Activated naive CD4-positive, alpha-beta T cell (primary cell): ENCODE measurements around the gene SCNN1B.
"Not testable (repeated sequence)": the region's sequence is repeated elsewhere in the genome, so short reads cannot be mapped to it uniquely, and the experiment has no call there.

Source experiments
- DNase-seq, 4 experiments: peaks; one replicate each; lab custom pipeline; 2025; lab: John Stamatoyannopoulos, UW

Gene SCNN1B

DNA sequence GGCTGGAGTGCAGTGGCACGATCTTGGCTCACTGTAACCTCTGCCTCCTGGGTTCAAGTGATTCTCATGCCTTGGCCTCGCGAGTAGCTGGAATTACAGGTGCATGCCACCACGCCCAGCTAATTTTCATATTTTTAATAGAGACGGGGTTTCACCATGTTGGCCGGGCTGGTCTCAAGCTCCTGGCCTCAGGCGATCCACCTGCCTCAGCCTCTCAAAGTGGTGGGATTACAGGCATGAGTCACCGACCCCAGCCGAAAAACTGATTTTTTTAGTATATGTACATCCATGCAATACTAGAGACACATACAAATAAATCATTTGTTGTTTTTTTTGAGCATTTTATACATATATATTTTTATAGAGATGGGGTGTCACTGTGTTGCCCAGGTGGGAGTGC is 79.6 kb downstream of the SCNN1B start:
- not testable (repeated sequence) for DNase-seq

DNA sequence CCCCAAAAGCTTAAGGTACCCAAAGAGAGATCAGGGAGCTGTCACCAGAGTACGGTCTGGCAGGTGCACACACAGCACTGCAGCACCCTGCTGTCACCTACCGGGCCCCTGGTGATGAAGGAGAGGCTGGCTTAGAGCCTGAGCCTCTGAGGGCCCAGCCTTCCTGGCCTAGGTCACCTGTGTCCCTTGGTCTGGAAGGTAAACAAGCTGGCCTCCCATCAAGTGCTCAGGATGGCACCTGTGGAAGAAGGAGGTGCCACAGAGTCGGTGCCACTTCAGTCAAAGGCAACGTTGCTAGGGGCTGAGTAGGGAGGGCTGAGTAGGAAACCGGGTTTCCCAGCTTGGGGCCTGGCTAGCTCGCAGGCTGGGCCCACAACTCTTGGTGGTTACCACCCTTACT is 80.2 kb downstream of the SCNN1B start:
- DNase-seq: no peak

DNA sequence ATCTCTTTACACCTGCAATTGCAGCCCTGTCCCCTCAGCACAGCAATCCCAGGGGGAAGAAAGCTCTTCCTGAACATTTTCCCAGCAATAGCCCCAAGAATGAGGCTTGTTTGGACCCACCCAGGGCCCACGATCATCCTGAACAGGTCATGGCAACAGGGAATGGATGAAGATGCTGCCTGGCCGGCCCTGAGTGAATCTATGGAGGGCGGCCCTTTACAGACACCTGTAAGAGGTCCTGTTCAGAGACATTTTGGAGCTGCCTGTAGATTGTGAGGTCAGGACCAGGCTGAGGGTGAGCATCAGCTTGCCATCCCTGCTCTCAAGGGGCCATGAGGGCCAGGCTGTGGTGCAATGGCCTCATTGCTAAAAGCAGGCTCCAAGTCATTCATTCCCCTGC is 81.8 kb downstream of the SCNN1B start:
- DNase-seq: no peak

DNA sequence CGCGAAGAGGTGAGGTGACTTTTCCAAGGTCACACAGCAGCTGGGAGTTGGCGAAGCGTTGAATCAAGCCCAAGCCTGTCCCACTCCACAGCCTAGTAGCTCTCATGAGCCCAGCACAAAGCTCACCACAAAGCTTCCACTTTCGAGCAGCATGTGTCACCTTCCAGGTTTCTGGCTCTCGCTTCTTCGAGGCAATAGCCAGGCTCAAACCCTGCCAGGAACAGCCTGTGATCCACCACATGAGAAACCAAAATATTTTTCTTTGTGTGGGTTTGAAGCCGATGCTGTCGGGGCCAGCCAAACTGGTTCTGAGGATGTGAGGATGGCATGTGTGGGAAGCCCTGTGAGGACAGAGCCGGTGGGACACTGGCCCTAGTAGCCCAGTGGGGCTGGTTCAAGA is 82.8 kb downstream of the SCNN1B start:
- DNase-seq: no peak

DNA sequence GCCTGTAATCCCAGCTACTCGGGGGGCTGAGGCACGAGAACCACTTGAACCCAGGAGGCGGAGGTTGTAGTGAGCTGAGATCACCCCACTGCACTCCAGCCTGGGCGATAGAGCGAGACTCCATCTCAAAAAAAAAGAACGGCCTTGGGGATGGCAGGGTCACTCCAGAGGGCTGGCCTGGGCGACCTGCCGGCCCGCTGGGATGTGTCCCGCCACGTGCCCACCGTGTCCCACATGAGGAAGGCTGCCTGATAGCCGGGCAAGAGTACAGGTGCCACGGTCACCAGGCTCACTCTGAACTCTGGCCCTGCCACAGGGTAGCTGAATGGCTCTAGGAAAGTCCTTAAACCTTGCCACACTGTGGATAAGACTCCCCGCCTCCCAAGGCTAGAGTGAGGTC is 83.3 kb downstream of the SCNN1B start:
- DNase-seq: no peak

DNA sequence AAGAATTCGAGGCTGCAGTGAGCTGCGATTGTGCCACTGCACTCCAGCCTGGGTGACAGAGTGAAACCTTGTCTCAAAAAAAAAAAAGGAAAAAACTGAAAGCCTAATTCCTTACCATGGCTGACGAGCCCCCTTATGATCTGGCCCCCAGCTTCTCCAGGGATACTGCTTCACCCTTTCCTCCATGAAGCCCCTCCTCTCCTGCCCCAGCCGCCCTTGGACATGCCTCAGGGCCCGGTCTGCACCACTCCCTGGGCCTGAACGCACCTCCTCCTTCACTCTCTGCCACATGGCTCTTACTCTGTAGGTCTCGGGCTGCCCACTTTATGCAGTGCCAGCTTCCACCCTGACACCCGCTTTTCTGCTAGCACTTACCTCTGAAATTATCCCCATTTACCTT is 85.6 kb downstream of the SCNN1B start:
- DNase-seq: no peak

DNA sequence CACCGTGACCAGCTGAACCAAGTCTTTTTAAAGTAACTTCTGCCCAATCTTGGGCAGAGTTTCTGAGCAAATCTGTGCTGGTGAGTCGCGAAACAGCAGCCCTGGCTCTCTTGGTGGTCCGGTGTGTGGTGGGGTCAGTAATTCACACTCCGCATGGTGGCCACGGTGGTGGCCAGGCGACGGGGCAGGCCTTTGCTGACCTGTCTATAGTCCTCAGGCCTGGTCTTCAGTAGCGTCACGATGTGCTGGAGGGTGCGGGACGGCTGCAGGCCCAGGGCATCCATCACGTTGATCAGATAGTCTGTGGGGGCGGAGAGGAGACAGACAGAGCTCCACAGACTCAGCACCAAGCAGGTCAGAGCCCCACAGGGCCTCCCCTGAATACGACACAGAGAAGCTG is 86.7 kb downstream of the SCNN1B start:
- no peak for DNase-seq

DNA sequence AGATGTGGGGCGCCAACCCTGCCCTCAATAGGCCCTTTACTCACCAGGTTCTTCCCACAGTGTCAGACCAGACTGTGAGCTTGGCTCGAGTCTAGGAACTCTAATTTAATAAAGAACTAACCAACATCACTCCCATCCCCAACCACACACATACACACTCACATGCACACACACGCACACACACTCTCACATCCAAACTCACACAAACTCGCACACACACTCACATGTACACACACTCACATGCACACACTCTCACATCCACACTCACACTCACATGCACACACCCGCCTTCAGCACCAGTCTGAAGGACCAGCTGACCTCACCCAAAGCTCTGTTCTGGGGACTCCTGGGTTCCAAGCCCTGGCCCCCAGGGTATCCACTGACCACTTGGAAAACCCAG is 87.1 kb downstream of the SCNN1B start:
- no peak for DNase-seq

DNA sequence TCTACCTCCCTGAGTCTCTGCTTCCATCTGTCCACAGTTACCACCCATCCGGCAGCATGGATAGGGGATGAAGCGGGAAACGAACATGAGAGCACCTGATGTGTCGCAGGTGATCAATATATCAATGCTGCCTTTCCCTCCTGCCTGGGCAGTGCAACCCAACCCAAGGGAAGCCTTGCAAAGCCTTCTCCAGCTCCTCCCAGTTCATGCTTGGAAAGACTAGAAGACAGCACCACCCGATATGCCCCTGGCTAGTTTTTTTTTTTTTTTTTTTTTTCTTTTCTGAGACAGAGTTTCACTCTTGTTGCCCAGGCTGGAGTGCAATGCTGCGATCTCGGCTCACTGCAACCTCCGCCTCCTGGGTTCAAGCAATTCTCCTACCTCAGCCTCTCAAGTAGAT is 87.8 kb downstream of the SCNN1B start:
- DNase-seq: not testable (repeated sequence)

DNA sequence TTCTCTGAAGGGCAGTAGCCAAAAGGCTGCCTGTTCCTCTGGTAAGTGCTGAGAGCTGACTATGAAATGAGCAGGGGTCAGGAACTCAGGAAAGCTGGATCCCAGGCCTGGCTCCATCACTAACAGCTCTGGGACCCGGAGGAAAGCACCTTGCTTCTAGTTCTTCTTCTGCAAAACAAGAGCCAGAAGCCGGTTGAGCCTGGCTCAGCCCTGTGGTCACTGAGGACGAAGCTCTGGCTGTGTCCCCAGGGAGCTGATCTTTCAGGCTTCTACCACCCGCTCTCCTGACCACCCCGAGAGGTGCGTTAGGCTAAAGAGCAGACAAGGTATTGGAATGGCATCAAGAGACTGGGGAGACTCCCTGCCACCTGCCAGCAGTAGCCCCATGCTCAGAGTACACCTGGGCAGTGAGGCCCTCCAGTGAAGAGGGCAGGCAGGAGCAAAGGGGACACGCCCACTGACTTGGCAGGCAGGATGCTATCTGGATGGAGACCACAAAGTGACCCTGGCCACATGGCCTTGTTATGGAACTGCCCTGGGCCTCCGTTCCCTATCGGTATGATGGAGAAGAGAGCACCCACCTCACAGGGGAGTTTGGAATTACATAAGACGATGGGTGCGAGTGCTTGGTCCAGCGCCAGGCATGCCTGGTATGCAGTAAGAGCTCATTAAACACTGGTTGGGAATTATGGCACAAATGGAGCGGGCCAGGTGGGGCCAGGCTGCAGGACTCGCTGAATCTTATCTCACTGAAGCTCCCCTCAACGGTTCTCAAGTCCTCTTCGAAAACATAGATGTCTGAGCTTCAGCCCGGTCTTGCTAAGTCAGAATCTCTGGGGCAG is 89.5 kb downstream of the SCNN1B start:
- DNase-seq: no peak

DNA sequence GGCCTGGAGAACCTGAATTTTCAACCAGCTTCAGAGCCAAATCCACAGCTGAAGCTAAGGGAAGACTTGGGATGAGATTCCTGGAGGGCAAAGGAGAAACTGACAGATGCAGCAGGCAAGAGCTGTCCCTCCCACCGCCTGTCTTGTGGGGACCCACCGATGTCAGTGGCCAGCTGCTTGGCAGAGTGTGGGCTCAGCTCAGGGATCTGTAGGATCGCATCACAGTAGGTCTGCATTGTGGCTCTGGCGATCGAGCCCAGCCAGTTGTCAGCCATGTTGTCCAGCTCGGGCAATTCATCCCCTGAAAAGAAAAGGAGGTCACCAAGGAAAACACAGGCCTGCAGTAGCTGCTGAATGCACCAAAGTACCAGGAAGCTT is 90.1 kb downstream of the SCNN1B start:
- no peak for DNase-seq

DNA sequence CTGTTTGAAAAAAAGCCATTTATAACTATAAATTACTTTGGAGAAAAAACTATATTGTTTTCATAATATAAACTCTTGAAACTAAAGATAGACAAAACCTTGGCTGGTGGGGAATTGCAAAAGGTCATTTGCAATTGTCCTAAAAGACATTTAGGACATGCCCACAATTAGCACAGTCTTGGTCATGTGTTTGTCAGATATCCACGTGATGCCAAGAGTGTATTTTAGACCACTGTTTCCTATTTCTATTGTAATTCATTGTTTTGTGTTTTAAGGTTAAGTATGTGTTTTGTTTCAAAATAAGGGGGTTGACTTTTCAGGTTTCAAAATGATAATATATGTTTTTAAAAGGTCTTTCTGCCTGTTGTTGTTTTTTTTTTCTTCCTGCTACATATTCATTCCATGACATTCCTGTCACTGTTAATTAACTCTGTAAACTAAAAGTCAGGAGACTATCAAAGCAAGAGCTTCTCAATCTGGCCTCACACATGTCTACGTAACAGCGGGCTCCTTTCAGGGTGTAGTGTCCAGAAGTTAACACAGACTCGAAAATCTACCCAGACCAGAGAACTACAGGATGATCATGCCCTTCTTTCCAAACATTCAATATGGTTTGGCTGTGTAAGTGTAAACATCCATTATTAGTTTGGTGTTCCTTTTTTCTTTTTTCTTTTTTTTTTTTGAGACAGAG is 92.2 kb downstream of the SCNN1B start:
- no peak for DNase-seq

DNA sequence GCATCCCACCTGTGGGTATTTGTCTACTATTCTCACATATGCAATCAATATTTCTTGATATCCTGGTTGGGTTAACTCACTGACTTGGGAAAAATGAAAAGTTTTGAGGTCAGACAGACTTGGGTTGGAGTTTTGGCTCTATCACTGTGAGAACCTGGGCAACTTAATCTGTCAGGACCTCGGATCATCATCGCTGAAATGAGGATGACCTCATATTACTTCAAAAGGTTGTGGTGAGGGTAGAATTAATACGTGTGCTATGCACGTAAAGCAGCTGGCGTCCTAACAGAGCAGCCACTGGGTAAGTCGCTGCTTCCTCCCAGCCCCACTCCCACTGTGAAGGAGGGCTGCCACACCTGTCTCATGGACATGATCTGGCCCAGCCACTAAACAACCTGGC is 93.6 kb downstream of the SCNN1B start:
- no peak for DNase-seq

DNA sequence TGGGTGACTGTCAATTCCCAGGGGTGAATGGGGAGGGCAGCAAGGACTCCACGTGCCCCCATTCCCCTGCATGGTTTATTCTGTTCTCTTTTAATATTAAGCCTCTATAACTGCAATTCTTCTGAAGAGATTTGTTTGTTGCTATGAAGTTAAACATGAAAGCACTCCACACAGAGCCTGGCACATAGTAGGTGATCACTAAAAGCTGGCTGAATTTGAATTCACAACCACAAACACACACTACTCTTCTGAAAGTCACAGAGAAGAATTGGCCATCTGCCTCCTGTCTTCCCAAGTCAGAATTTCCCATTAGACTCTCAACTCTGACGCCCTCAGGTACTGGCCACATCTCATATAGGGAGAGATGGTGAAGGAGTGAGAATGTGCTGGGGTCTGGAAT is 95.4 kb downstream of the SCNN1B start:
- no peak for DNase-seq

DNA sequence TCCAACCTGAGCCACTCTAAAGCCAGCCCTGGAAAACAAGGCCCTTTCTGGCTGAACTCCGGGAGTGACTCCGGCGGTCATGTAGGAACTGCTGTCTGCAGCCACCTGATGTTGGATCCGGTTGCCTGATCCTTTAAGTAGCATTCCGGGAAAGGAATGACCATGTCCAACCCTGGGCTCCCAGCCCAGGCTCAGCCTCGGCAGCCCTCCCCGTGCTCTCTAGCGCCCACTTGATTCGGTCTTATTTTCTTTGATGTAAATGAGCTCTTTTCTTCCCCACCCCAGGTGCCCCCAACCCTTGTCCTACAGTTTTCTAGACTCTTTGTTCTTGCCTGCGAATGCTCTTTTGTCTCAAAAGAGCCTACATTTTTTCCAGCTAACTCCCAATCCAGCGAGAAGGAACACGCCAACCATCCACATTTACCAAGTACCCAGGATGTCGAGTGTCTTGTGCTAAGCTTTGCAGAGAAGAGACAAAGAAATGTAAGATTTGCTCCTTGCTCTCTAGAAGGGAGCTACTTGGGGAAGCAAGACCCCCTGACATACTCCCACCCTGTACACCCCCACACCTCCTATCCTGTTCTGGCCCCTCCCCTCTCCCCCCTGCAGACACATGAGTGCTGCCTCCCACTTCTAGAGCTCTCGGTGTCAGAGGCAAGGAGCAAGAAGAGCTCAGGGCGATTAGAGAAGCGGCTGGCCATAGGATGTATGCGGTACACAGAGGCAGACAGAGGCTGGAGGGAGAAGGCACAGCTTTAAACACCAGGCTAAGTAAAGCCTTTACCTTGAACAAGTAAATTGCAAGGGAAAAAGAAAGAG is 97.1 kb downstream of the SCNN1B start:
- DNase-seq: no peak

DNA sequence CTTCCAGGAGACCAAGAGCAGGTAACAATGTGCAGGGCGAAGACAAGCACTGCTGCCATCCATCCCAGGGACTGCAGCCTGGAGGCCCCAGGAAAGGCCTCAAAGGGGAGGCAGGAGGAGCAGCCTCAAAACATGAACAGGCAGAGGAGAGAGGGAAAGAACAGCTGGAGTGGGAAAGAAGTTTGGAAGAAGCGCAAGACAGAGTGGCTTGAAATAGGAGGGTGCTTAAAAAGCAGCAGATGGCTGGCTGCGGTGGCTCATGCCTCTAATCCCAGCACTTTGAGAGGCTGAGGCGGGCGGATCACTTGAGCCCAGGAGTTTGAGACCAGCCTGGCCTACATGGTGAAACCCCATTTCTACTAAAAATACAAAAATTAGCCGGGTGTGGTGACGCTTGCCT is 98.3 kb downstream of the SCNN1B start:
- not testable (repeated sequence) for DNase-seq

DNA sequence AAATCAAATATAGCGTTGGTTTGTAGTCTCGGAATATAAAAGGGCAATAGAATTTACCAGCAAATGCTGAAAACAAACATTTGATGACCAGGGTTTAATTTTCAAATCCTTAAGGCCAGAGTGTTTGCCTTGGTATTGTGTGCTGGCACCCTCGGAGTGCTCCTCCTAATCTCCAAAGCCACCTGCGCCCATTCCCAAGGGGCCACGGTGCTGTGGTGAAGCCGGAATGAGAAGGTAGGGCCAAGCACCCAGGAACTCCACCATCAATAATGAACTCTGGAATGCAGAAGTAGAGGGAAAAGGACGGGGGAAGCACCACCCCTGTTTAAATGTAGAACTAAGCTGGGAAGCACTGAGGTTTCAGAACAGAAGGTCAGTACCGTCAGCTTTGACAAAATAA is 99.0 kb downstream of the SCNN1B start:
- DNase-seq: no peak

DNA sequence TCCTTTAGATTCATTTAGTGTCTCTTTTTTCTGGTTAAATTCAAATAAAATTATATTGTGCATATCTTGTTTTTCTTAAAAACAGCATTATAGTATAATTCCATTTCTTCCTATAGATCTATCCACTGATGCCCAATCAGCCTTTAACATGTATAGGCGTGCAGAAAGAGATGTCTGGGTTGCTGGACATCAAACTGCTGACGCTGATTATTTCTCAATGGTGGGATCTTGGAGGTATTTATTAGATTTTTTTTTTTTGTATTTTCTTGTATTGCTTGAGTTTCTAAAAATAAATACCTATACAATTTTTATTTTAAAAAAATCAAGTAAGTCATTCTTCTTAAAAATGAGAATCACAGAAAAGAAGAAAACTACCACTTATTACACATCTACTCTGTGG is 100.0 kb downstream of the SCNN1B start:
- no peak for DNase-seq

DNA sequence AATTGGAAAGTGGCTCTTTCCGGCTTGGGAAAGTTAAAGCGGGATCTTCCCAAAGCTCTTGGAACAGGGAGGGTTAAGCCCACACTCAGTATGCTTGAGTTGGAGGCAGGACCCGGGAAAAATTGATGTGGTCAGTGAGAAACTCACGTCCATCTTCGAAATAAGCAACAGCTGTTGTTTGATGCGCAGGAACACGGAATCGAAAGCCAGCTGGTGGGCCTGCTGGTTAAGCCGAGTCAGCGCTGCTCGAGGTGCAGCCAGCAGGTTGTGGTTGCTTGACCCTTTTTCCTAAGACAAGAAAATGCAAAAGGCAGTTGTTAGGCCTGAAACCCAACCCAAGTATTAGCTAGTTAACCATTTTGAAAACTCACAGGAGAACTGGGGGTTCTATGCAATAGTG is 101.4 kb downstream of the SCNN1B start:
- DNase-seq: no peak

DNA sequence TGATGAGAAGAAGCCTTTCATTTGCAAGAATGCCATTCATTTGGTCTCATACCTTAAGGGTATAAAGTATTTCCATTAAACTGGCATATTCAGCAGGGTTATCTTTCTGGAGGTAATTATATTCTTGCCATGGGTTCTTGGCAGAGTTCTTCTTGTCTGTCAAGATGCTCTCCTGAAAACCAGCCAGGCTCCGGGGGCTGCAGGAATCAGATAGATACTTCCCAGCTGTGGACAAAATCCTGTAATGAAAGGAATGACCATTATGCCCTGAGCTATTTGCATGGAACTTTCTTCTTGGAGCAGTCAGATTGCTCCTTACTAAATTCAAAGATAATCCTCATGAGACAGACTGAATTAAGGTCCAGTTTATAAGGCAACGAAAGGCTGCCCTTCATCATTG is 103.9 kb downstream of the SCNN1B start:
- no peak for DNase-seq

DNA sequence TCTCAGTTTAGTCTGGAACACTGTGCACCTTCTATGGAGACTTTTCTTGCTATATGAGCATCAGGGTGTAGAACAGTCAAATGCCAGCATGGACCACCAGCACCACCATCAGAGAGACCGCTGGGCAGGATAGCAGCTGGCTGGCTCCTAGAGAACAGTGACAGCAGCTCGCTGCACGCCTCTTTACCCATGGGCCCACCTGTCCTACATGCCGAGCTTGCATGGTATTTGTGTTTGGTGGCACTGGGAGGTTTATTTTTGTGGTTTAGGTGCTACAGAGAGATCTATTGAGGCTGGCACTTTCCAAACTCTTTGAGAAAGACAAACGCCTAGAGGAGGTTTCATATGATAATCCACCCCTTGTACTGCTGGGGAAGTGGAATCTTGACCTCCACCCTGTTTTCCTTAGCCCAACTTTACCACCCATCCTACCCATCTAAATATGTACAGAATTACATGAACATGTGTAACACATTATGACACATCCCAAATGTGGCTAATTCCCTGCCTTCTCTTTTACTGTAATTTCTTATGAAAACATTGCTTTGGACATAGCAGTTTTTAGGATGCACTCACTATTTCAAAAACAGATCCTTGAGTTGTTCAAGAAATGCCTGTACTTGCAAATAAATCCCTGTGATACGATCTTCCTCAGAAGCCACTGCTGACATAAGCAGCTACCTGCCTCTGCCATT is 104.6 kb downstream of the SCNN1B start:
- DNase-seq: no peak

DNA sequence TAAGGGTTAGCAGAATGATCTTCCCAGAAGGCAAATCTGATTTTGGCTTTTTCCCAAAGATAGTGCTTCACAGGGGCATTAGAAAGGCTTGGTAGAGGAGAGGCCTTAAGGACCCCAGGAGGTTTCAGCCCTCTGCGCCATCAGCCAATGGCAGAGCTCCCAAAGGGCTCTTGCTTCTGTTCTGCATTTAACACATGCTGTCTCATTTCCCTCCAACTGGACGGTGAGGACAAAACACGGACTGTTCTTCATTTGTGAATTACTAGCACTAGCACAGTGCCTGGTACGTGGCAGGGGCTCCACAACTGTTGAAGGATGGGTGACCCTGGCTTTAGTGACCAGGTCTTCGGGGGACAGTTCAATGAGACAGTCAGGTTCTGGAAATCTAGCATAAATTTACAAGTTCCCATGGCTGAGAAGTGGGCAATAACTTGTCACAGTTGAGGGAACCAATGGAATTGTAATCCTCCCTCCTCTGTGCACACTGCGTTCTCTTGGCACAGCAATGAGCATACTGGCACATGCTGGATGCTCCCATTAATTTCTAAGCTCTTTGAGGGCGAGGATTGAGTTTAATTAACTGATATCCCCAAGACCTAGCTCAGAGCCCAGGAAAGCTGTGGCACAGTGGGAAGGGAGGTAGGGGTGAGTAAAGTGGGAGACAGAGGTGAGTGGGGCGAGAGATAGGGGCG is 105.5 kb downstream of the SCNN1B start:
- DNase-seq: no peak
